GM12878 (cell line): ENCODE data around the gene PAF1. TPM values are rescaled to one million over a fixed set of nuclear protein-coding genes. Genes with fewer than 3 reads are reported as not detected.

ENCODE experiments used
- BACH1 ChIP-seq: fragments of 450-650 bp; IDR thresholded peaks from 2 replicates; pipeline ENCODE4 v1.6.1; 2017; ENCODE audit warnings: mild to moderate bottlenecking, borderline replicate concordance
- CBX5 ChIP-seq: sonication (generic); IDR thresholded peaks from 2 replicates; pipeline ENCODE4 v1.6.1; 2016; ENCODE audit warnings: low read depth, moderate library complexity, mild to moderate bottlenecking, inconsistent platforms
- CREB1 ChIP-seq: IDR thresholded peaks from 2 replicates; pipeline ENCODE4 v1.6.1; 2012; ENCODE audit warnings: low read depth, mild to moderate bottlenecking, inconsistent platforms
- EED ChIP-seq: sonication (generic); IDR thresholded peaks from 2 replicates; pipeline ENCODE4 v1.6.1; 2016; ENCODE audit warnings: antibody characterized with exemption, low read depth
- FOXM1 ChIP-seq: IDR thresholded peaks from 2 replicates; pipeline ENCODE4 v1.6.1; 2012; ENCODE audit warnings: low read depth, mild to moderate bottlenecking, inconsistent platforms, low read length, moderate library complexity
- IKZF2 ChIP-seq, 2 experiments: fragments of 450-650 bp; IDR thresholded peaks; 2 replicates each; pipeline ENCODE4 v1.6.1; 2017; ENCODE audit warnings: mild to moderate bottlenecking in 2 of 2, moderate library complexity in 2 of 2
- IRF3 ChIP-seq: fragments of 450-650 bp; IDR thresholded peaks from 2 replicates; pipeline ENCODE4 v1.6.1; 2014; ENCODE audit warnings: mild to moderate bottlenecking
- NBN ChIP-seq: fragments of 450-650 bp; IDR thresholded peaks from 2 replicates; pipeline ENCODE4 v1.6.1; 2016
- PML ChIP-seq: IDR thresholded peaks from 2 replicates; pipeline ENCODE4 v1.6.1; 2012; ENCODE audit warnings: low read length, inconsistent platforms
- RCOR1 ChIP-seq: conservative IDR thresholded peaks from 2 replicates; pipeline ENCODE4 v1.6.1; 2012; ENCODE audit warnings: low read depth, low read length, improper control_type of control experiment
- RUNX3 ChIP-seq: IDR thresholded peaks from 2 replicates; pipeline ENCODE4 v1.6.1; 2012; ENCODE audit warnings: low read length, inconsistent platforms
- SREBF2 ChIP-seq: IDR thresholded peaks from 2 replicates; pipeline ENCODE4 v1.6.1; 2012; ENCODE audit warnings: mild to moderate bottlenecking, low read length
- SRF ChIP-seq, 2 experiments: IDR thresholded peaks; 2 replicates each; pipeline ENCODE4 v1.6.1; 2011; ENCODE audit warnings: low read depth in 2 of 2, low read length in 2 of 2, mild to moderate bottlenecking in 1 of 2, moderate library complexity in 1 of 2
- TARDBP ChIP-seq: IDR thresholded peaks from 2 replicates; pipeline ENCODE4 v1.6.1; 2016; ENCODE audit warnings: borderline replicate concordance
- USF1 ChIP-seq: IDR thresholded peaks from 2 replicates; pipeline ENCODE4 v1.6.1; 2011; ENCODE audit warnings: borderline replicate concordance, low read depth, mild to moderate bottlenecking, moderate library complexity, mixed read lengths, low read length; ENCODE audit not compliant: insufficient read depth; ENCODE audit errors: extremely low read length
- WRNIP1 ChIP-seq: IDR thresholded peaks from 2 replicates; pipeline ENCODE4 v1.6.1; 2011; ENCODE audit warnings: low read depth, low read length, improper control_type of control experiment, borderline replicate concordance
- YBX1 ChIP-seq: fragments of 450-650 bp; IDR thresholded peaks from 2 replicates; pipeline ENCODE4 v1.6.1; 2016; ENCODE audit warnings: antibody characterized with exemption
- ZNF207 ChIP-seq: fragments of 450-650 bp; IDR thresholded peaks from 2 replicates; pipeline ENCODE4 v1.6.1; 2014; ENCODE audit warnings: antibody characterized with exemption, mild to moderate bottlenecking, borderline replicate concordance
- ZNF274 ChIP-seq: IDR thresholded peaks from one replicate; pipeline ENCODE4 v1.8.0; 2011; ENCODE audit not compliant: insufficient read length, insufficient read depth
- polyA plus RNA-seq, 11 experiments: library from polyadenylated mRNA; depleted of rRNA in 4 of 11; unstranded in 6 of 11; stranded (reverse) in 5 of 11; fragments of >200 nt; fragmentation: Nextera tagmentation in 4 of 11; fragmentation: Illumina TruSeq in 1 of 11; extraction: Ambion mirVana in 4 of 11; extraction: Trizol in 1 of 11; gene quantifications; 1 replicate in 1 of 11; 2 replicates in 10 of 11; pipeline versions ENCODE4 v1.2.1 to v1.2.3, GENCODE V29; 2011 to 2016; ENCODE audit warnings: inconsistent platforms in 2 of 11, missing spikeins in 2 of 11, low read depth in 1 of 11
- total RNA-seq, 4 experiments: library from RNA; depleted of rRNA in 3 of 4; stranded (reverse); fragments of >200 nt in 3 of 4; fragmentation: Illumina TruSeq in 1 of 4; extraction: Trizol in 1 of 4; gene quantifications; 2 replicates each; pipeline versions ENCODE4 v1.2.1 to v1.2.3, GENCODE V29; 2013 to 2021
- TF ChIP-seq, protein P1 (sequence below): fragments of 450-650 bp; formaldehyde crosslinking; IDR thresholded peaks from 2 replicates; pipeline ENCODE4 v1.4.0; 2022; ENCODE audit warnings: mild to moderate bottlenecking, moderate library complexity
- TF ChIP-seq, protein P2 (sequence below): IDR thresholded peaks from 2 replicates; pipeline ENCODE4 v1.6.1; 2012; ENCODE audit warnings: low read length, inconsistent platforms
- TF ChIP-seq, protein P3 (sequence below): fragments of 450-650 bp; IDR thresholded peaks from 2 replicates; pipeline ENCODE4 v1.6.1; 2017; ENCODE audit warnings: antibody characterized with exemption, mild to moderate bottlenecking, moderate library complexity

The PAF1 gene
- total and polyA plus RNA-seq, 10 of the 15 experiments (the other 5 are each of a cell fraction or from before 2014, with no cell fraction given) = 1.7 to 45.8 (median 39.6) TPM

GRCh38 chr19:39402346-39403300, 11.7 kb upstream of the PAF1 start (continued):
- TF ChIP-seq IRF3 (no peak), CBX5 (no peak), PML (no peak), IKZF2 (IDR thresholded peaks at IDR 0.05) (peak; percentile 93 to 97), CREB1 (no peak), YBX1 (no peak), ZNF274 (no peak), WRNIP1 (no peak), EED (peak; percentile 84), TARDBP (no peak), SRF (IDR thresholded peaks at IDR 0.05; ENCODE audit: low read depth in 2 of 2, low read length in 2 of 2) (no peak), FOXM1 (no peak), RCOR1 (0 out of 2 replicates have a peak, but pooled peaks have one; percentile 30), NBN (no peak; the same call in 1 of the 2 replicates), RUNX3 (no peak), ZNF207 (peak; percentile 92), SREBF2 (no peak), USF1 (peak; percentile 64), BACH1 (peak; percentile 96)
- TF ChIP-seq, protein P1, sequence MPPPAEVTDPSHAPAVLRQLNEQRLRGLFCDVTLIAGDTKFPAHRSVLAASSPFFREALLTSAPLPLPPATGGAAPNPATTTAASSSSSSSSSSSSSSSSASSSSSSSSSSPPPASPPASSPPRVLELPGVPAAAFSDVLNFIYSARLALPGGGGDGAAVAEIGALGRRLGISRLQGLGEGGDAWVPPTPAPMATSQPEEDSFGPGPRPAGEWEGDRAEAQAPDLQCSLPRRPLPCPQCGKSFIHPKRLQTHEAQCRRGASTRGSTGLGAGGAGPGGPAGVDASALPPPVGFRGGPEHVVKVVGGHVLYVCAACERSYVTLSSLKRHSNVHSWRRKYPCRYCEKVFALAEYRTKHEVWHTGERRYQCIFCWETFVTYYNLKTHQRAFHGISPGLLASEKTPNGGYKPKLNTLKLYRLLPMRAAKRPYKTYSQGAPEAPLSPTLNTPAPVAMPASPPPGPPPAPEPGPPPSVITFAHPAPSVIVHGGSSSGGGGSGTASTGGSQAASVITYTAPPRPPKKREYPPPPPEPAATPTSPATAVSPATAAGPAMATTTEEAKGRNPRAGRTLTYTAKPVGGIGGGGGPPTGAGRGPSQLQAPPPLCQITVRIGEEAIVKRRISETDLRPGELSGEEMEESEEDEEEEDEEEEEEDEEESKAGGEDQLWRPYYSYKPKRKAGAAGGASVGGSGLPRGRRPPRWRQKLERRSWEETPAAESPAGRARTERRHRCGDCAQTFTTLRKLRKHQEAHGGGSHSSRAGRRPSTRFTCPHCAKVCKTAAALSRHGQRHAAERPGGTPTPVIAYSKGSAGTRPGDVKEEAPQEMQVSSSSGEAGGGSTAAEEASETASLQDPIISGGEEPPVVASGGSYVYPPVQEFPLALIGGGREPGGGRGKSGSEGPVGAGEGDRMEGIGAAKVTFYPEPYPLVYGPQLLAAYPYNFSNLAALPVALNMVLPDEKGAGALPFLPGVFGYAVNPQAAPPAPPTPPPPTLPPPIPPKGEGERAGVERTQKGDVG (CRISPR knock-in tag) = no peak
- TF ChIP-seq, protein P2, sequence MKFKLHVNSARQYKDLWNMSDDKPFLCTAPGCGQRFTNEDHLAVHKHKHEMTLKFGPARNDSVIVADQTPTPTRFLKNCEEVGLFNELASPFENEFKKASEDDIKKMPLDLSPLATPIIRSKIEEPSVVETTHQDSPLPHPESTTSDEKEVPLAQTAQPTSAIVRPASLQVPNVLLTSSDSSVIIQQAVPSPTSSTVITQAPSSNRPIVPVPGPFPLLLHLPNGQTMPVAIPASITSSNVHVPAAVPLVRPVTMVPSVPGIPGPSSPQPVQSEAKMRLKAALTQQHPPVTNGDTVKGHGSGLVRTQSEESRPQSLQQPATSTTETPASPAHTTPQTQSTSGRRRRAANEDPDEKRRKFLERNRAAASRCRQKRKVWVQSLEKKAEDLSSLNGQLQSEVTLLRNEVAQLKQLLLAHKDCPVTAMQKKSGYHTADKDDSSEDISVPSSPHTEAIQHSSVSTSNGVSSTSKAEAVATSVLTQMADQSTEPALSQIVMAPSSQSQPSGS = no peak
- TF ChIP-seq, protein P3, sequence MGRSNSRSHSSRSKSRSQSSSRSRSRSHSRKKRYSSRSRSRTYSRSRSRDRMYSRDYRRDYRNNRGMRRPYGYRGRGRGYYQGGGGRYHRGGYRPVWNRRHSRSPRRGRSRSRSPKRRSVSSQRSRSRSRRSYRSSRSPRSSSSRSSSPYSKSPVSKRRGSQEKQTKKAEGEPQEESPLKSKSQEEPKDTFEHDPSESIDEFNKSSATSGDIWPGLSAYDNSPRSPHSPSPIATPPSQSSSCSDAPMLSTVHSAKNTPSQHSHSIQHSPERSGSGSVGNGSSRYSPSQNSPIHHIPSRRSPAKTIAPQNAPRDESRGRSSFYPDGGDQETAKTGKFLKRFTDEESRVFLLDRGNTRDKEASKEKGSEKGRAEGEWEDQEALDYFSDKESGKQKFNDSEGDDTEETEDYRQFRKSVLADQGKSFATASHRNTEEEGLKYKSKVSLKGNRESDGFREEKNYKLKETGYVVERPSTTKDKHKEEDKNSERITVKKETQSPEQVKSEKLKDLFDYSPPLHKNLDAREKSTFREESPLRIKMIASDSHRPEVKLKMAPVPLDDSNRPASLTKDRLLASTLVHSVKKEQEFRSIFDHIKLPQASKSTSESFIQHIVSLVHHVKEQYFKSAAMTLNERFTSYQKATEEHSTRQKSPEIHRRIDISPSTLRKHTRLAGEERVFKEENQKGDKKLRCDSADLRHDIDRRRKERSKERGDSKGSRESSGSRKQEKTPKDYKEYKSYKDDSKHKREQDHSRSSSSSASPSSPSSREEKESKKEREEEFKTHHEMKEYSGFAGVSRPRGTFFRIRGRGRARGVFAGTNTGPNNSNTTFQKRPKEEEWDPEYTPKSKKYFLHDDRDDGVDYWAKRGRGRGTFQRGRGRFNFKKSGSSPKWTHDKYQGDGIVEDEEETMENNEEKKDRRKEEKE = no peak
